Left lung (tissue), 10 donors: ENCODE measurements around the gene CPT1C. TPM values are rescaled to one million over a fixed set of nuclear protein-coding genes. Genes with fewer than 3 reads are reported as not detected.

Source experiments
- ATAC-seq: fragments of 200-7000 bp; cut with Tn5 transposase; one replicate; pipeline ENCODE4 v1.9.1; 2020; ENCODE audit warnings: moderate library complexity
- DNase-seq, 4 donors: peaks; one replicate each; pipeline ENCODE4 v3.0.0-alpha.2; 2013 to 2020
- H3K27ac ChIP-seq, 2 donors: fragments of 200-600 bp; sonication (generic) in 1 of 2; one replicate each; pipeline versions ENCODE4 v1.5.0 to v1.8.0; 2020 to 2021
- H3K27me3 ChIP-seq, 2 donors: fragments of 200-600 bp; sonication (generic) in 1 of 2; one replicate each; pipeline versions ENCODE4 v1.5.0 to v1.8.0; 2020 to 2021
- H3K36me3 ChIP-seq, 2 donors: fragments of 200-600 bp; sonication (generic) in 1 of 2; one replicate each; pipeline versions ENCODE4 v1.5.0 to v1.8.0; 2020 to 2021
- H3K4me1 ChIP-seq, 2 donors: fragments of 200-600 bp; one replicate each; pipeline ENCODE4 v1.8.0; 2021
- H3K4me3 ChIP-seq, 2 donors: fragments of 200-600 bp; sonication (generic) in 1 of 2; one replicate each; pipeline versions ENCODE4 v1.5.0 to v1.8.0; 2020 to 2021; ENCODE audit warnings: mild to moderate bottlenecking in 1 of 2
- H3K9me3 ChIP-seq, 2 donors: fragments of 200-600 bp; sonication (generic) in 1 of 2; one replicate each; pipeline versions ENCODE4 v1.5.0 to v1.8.0; 2020 to 2021
- intact Hi-C, 2 donors: fragments of 100-400 bp; cut with DNase I; formaldehyde crosslinking; loops; one replicate each; pipeline versions ENCODE4 v1.11.2 to v1.14.2; 2022
- polyA plus RNA-seq, 6 donors: library from polyadenylated mRNA; unstranded; fragments of 120-200 nt; gene quantifications; one replicate each; pipeline ENCODE4 v1.2.1, GENCODE V29; 2013; ENCODE audit not compliant: insufficient read length in 6 of 6
- total RNA-seq, 2 donors: library from RNA; stranded (reverse); fragmentation: NEBNext Ultra II Directional; extraction: Animal tissue kit (Norgen Biotek cat#: 25700); gene quantifications; one replicate each; pipeline ENCODE4 v1.2.1, GENCODE V29; 2021
- TF ChIP-seq, protein P1 (sequence below), 2 donors: fragments of 200-600 bp; sonication (generic) in 1 of 2; IDR thresholded peaks; one replicate each; pipeline versions ENCODE4 v1.5.0 to v1.8.0; 2021; ENCODE audit warnings: antibody characterized with exemption in 2 of 2
- donor health status: DM: no; HTN: yes; CAD: no.
- donor health status: DM: no; HTN: no; CAD: no.

CPT1C gene
- total and polyA plus RNA-seq, 8 donors = 6.2 to 37.3 (median 29.0) TPM

GRCh38 chr19:49689133-49690078 is 1.5 kb upstream of the CPT1C start, which contains the start of gene ADM5:
Gene ADM5 (plus strand): TSS chr19:49689594. CDS start chr19:49689838, 244 bp downstream.
- TF ChIP-seq, protein P1, sequence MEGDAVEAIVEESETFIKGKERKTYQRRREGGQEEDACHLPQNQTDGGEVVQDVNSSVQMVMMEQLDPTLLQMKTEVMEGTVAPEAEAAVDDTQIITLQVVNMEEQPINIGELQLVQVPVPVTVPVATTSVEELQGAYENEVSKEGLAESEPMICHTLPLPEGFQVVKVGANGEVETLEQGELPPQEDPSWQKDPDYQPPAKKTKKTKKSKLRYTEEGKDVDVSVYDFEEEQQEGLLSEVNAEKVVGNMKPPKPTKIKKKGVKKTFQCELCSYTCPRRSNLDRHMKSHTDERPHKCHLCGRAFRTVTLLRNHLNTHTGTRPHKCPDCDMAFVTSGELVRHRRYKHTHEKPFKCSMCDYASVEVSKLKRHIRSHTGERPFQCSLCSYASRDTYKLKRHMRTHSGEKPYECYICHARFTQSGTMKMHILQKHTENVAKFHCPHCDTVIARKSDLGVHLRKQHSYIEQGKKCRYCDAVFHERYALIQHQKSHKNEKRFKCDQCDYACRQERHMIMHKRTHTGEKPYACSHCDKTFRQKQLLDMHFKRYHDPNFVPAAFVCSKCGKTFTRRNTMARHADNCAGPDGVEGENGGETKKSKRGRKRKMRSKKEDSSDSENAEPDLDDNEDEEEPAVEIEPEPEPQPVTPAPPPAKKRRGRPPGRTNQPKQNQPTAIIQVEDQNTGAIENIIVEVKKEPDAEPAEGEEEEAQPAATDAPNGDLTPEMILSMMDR (IDR thresholded peaks at IDR 0.05) = peak; percentile 13 to 45
- intact Hi-C loops = no loop called here
- Histone ChIP-seq H3K9me3 (no peaks in the 10 kb centered on the region), H3K27ac (peak within 1 kb of the TSS; percentile 61 to 62), H3K27me3 (peaks cover 4 to 44% of the 10 kb centered on the region in 2 donors), H3K4me3 (peak within 1 kb of the TSS; percentile 39), H3K36me3 (peaks cover 0 to 41% of the 10 kb centered on the region in 2 donors), H3K4me1 (peaks cover 13 to 35% of the 10 kb centered on the region in 2 donors)
- peak; percentile 74 for ATAC-seq
- peak in 1 of 4 donors; percentile 64 for DNase-seq

DNA sequence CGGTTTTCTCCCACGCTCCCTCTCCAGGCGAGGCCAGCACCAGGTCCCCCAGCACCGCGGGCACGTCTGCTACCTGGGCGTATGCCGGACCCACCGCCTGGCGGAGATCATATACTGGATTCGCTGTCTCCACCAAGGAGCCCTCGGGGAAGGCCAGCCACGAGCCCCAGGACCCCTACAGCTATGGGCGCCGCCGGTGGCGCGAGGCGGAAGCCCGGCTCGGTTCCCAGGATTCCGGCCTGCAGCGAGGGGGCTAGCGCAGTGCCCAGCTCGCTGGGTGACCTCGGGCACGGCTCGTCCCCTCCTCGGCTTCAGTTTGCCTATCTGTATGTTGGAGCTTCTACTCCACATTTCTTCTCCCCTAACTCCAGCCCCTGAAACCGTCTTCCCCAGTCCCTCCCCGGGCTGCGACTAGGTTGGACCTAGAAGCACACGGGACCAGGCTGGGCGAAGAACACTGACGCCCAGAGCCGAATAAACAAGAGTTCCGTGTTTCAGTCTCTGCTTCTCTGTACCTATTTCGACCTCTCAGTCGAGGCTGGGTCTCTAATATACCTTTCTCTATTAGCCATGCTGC is 749 bp upstream of the CPT1C start:
- peaks cover 13 to 35% of the 10 kb centered on the region in 2 donors for H3K4me1 ChIP-seq
- peaks cover 0 to 33% of the 10 kb centered on the region in 2 donors for H3K36me3 ChIP-seq
- H3K27me3 ChIP-seq = peaks cover 4 to 44% of the 10 kb centered on the region in 2 donors
- DNase-seq = no peak
- ATAC-seq = peak; percentile 25
- H3K27ac ChIP-seq = peak overlapping the region; percentile 61 to 62
- H3K9me3 ChIP-seq = no peaks in the 10 kb centered on the region
- TF ChIP-seq, protein P1 (IDR thresholded peaks at IDR 0.05) = no peak
- intact Hi-C loops = no loop called here
- peak overlapping the region; percentile 39 for H3K4me3 ChIP-seq

DNA sequence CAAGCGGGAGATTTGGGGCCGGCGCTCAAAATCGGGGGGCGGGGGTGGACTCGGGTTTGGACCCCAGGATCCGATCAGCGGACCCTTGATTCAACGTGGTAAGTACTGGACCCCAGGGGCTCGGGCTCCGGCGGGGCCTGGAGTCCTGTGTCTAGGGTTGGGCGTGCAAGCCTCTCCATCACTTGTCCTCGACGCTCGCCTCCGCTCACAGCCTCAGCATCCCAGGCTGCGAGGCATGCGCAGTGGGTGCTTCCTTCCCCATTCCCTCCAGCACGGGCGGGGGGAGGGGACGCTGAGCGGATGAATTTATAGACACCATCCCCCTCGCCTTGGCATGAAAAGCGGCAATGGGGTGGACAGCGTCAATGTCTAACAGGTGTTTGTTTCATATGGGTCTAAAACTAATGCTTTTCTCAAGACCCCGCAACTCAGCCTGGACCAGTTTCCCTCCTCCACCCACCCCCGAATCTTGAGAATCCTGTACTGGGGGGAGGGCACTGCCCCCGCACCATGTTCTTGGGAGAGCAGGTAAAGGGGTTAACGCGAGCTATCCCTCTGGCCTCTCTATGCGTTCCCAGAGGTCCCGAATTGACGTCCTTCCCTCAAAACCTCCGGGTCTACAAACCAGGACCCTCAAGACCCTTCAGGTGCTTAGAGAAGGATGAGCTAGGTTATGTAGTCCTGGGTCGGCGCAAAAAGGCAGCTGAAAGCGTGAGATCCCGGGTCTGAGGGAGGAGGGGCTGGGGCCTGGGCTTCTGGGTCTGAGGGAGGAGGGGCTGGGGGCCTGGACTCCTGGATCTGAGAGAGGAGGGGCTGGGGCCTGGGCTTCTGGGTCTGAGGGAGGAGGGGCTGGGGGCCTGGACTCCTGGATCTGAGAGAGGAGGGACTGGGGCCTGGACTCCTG is 579 bp downstream of the CPT1C start:
- ATAC-seq (peak; percentile 45), DNase-seq (peak in 1 of 4 donors; percentile 82)
- intact Hi-C loops = no loop called here
- TF ChIP-seq, protein P1 (IDR thresholded peaks at IDR 0.05) = no peak
- Histone ChIP-seq H3K27ac (peak overlapping the region in 1 of 2 donors; percentile 62), H3K9me3 (no peaks in the 10 kb centered on the region), H3K4me1 (peaks cover 13 to 35% of the 10 kb centered on the region in 2 donors), H3K36me3 (peaks cover 0 to 20% of the 10 kb centered on the region in 2 donors), H3K27me3 (peaks cover 4 to 44% of the 10 kb centered on the region in 2 donors), H3K4me3 (peak overlapping the region; percentile 39)

DNA sequence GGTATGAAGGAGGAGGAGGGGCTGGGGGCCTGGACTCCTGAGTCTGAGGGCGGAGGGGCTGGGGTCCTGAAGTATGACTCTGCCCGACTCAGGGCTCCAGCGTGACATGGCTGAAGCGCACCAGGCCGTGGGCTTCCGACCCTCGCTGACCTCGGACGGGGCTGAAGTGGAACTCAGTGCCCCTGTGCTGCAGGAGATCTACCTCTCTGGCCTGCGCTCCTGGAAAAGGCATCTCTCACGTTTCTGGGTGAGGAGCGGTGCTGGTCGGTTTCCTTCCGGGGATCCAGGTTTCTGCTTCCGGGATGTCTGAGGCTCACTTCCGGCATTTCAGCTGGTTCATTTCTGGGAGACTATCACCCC is 1.2 kb downstream of the CPT1C start:
- H3K36me3 ChIP-seq = peaks cover 0 to 13% of the 10 kb centered on the region in 2 donors
- DNase-seq (no peak), ATAC-seq (no peak)
- no peaks in the 10 kb centered on the region for H3K9me3 ChIP-seq
- peaks cover 13 to 34% of the 10 kb centered on the region in 2 donors for H3K4me1 ChIP-seq
- intact Hi-C loops = no loop called here
- no peak overlapping the region for H3K4me3 ChIP-seq
- TF ChIP-seq, protein P1 (IDR thresholded peaks at IDR 0.05) = no peak
- peaks cover 4 to 44% of the 10 kb centered on the region in 2 donors for H3K27me3 ChIP-seq
- H3K27ac ChIP-seq = no peak overlapping the region
